Tibial nerve (tissue), 4 donors: ENCODE results near the gene CD34.

Source experiments
- EP300 ChIP-seq, 2 donors: sonication (generic); formaldehyde crosslinking; IDR thresholded peaks; one replicate each; pipeline ENCODE4 v1.6.1; 2017; ENCODE audit warnings: antibody characterized with exemption in 2 of 2, mild to moderate bottlenecking in 1 of 2
- POLR2A ChIP-seq, 2 donors: fragments of 450-650 bp; IDR thresholded peaks; one replicate each; pipeline ENCODE4 v1.6.1; 2017; ENCODE audit warnings: antibody characterized with exemption in 2 of 2, mild to moderate bottlenecking in 2 of 2, moderate library complexity in 2 of 2
- TF ChIP-seq, protein P1 (sequence below), 5 experiments: fragments of 200-600 bp in 3 of 5; fragments of 450-650 bp in 2 of 5; sonication (generic) in 3 of 5; IDR thresholded peaks; one replicate each; pipeline ENCODE4 v1.5.1; 2016 to 2019; ENCODE audit warnings: antibody characterized with exemption in 5 of 5, mild to moderate bottlenecking in 3 of 5, moderate library complexity in 2 of 5

DNA sequence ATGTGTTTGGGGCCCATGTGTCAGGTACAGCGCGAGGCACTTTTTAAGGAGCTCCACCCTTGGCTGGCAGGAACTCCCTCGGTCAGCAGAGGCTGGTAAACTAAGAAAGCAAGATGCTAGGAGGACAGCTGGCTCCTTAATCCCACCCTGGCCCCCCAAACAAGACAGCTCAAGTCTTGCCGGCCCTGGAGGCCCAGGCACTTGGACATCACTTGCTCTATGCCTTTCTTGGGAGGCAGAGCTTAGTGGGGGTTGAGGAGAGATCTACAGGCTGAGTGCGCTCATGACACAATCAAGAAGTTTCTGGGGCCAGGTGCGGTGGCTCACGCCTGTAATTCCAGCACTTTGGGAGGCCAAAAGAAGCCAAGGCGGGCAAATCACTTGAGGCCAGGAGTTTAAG, 78.1 kb downstream of the CD34 start:
- TF ChIP-seq, protein P1, sequence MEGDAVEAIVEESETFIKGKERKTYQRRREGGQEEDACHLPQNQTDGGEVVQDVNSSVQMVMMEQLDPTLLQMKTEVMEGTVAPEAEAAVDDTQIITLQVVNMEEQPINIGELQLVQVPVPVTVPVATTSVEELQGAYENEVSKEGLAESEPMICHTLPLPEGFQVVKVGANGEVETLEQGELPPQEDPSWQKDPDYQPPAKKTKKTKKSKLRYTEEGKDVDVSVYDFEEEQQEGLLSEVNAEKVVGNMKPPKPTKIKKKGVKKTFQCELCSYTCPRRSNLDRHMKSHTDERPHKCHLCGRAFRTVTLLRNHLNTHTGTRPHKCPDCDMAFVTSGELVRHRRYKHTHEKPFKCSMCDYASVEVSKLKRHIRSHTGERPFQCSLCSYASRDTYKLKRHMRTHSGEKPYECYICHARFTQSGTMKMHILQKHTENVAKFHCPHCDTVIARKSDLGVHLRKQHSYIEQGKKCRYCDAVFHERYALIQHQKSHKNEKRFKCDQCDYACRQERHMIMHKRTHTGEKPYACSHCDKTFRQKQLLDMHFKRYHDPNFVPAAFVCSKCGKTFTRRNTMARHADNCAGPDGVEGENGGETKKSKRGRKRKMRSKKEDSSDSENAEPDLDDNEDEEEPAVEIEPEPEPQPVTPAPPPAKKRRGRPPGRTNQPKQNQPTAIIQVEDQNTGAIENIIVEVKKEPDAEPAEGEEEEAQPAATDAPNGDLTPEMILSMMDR (IDR thresholded peaks at IDR 0.05) = no peak
- TF ChIP-seq EP300 (IDR thresholded peaks at IDR 0.05) (no peak), POLR2A (IDR thresholded peaks at IDR 0.05) (no peak)
